ENCODE measurements around the gene PCDH9. TPM values are rescaled to one million over a fixed set of nuclear protein-coding genes. Genes with fewer than 3 reads are reported as not detected.

The PCDH9 gene
- total and polyA plus RNA-seq, 10 of the 15 experiments (the other 5 are each of a cell fraction or from before 2014, with no cell fraction given), result 0.02 to 2.3 (median 0.05) TPM; not detected in 1

- SMC1A ChIA-PET (ENCODE audit: uncharacterized antibody, unreplicated experiment), result no interaction called here
- Histone ChIP-seq H3K27me3 (replicated peaks in 1 of 2; ENCODE audit: control insufficient read depth in 2 of 2, insufficient read depth in 2 of 2, low read length in 1 of 2) (no peaks in the 10 kb centered on the region), H3K36me3 (ENCODE audit: control insufficient read depth in 2 of 2, insufficient read depth in 2 of 2, low read length in 1 of 2) (no peaks in the 10 kb centered on the region), H3K9ac (ENCODE audit: control insufficient read depth, insufficient read depth, low read length) (no peak overlapping the region), H3K4me3 (no peak overlapping the region), H3K4me1 (ENCODE audit: control insufficient read depth, insufficient read depth, low read length) (no peaks in the 10 kb centered on the region), H3K79me2 (ENCODE audit: control insufficient read depth, insufficient read depth, low read length) (no peaks in the 10 kb centered on the region), H4K20me1 (ENCODE audit: control insufficient read depth, insufficient read depth) (no peaks in the 10 kb centered on the region), H3K27ac (ENCODE audit: control insufficient read depth, insufficient read depth) (no peak overlapping the region), H2AFZ (ENCODE audit: control insufficient read depth, low read depth, low read length) (no peak overlapping the region), H3K9me3 (replicated peaks; ENCODE audit: control insufficient read depth, insufficient read depth, low read length) (no peaks in the 10 kb centered on the region), H3K4me2 (ENCODE audit: control insufficient read depth, insufficient read depth) (no peak overlapping the region)
- RAD21 ChIA-PET (ENCODE audit: unreplicated experiment), result no interaction called here
- ATAC-seq (no peak), FAIRE-seq (no peak), DNase-seq (ENCODE audit: low read depth, low spot score) (no peak)
- TF ChIP-seq NFYA (IDR thresholded peaks at IDR 0.05; ENCODE audit: borderline replicate concordance, low read depth, low read length) (no peak), ZBED1 (IDR thresholded peaks at IDR 0.05; ENCODE audit: borderline replicate concordance) (no peak), PML (IDR thresholded peaks at IDR 0.05; ENCODE audit: low read length) (no peak), ZNF274 (IDR thresholded peaks at IDR 0.05; ENCODE audit: insufficient read depth, insufficient read length) (no peak), SKIL (IDR thresholded peaks at IDR 0.05; ENCODE audit: low read depth, poor library complexity, severe bottlenecking) (no peak), TAF1 (IDR thresholded peaks at IDR 0.05; ENCODE audit: borderline replicate concordance, low read depth, low read length) (no peak), SUZ12 (IDR thresholded peaks at IDR 0.05; ENCODE audit: unreplicated experiment) (no peak)
- TF ChIP-seq, protein P1, sequence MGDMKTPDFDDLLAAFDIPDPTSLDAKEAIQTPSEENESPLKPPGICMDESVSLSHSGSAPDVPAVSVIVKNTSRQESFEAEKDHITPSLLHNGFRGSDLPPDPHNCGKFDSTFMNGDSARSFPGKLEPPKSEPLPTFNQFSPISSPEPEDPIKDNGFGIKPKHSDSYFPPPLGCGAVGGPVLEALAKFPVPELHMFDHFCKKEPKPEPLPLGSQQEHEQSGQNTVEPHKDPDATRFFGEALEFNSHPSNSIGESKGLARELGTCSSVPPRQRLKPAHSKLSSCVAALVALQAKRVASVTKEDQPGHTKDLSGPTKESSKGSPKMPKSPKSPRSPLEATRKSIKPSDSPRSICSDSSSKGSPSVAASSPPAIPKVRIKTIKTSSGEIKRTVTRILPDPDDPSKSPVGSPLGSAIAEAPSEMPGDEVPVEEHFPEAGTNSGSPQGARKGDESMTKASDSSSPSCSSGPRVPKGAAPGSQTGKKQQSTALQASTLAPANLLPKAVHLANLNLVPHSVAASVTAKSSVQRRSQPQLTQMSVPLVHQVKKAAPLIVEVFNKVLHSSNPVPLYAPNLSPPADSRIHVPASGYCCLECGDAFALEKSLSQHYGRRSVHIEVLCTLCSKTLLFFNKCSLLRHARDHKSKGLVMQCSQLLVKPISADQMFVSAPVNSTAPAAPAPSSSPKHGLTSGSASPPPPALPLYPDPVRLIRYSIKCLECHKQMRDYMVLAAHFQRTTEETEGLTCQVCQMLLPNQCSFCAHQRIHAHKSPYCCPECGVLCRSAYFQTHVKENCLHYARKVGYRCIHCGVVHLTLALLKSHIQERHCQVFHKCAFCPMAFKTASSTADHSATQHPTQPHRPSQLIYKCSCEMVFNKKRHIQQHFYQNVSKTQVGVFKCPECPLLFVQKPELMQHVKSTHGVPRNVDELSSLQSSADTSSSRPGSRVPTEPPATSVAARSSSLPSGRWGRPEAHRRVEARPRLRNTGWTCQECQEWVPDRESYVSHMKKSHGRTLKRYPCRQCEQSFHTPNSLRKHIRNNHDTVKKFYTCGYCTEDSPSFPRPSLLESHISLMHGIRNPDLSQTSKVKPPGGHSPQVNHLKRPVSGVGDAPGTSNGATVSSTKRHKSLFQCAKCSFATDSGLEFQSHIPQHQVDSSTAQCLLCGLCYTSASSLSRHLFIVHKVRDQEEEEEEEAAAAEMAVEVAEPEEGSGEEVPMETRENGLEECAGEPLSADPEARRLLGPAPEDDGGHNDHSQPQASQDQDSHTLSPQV (IDR thresholded peaks at IDR 0.05), result no peak
- intact Hi-C loops (cut with micrococcal nuclease; ENCODE audit: unreplicated experiment) (no loop called here), in situ Hi-C loops (cut with MboI) (no loop called here)
- no TSS peak for BruUV-seq (replicated peaks)
- POLR2A ChIA-PET, result no interaction called here
- CTCF ChIA-PET, result no interaction called here
- 0% methylated on average over 2 of the region's 2 CpGs for WGBS (ENCODE audit: insufficient coverage, insufficient replicate concordance, low lambda C conversion rate, missing lambda C conversion rate)
Observed at GRCh38 chr13:66790861-66791260, 439.3 kb downstream of the PCDH9 start.
